LHCN-M2 (cell line): ENCODE measurements around the gene SHISA9. TPM values are rescaled to one million over a fixed set of nuclear protein-coding genes. Genes with fewer than 3 reads are reported as not detected.

Source experiments
- DNase-seq: peaks from one replicate; pipeline ENCODE4 v3.0.0-alpha.2; 2012; ENCODE audit warnings: low read depth
- total RNA-seq: library from RNA; depleted of rRNA; stranded (reverse); fragments of >200 nt; gene quantifications from 2 replicates; pipeline ENCODE4 v1.2.3, GENCODE V29; 2014

Gene SHISA9
- total RNA-seq, 1 experiment from 2014 or later = 14.6 TPM

DNA sequence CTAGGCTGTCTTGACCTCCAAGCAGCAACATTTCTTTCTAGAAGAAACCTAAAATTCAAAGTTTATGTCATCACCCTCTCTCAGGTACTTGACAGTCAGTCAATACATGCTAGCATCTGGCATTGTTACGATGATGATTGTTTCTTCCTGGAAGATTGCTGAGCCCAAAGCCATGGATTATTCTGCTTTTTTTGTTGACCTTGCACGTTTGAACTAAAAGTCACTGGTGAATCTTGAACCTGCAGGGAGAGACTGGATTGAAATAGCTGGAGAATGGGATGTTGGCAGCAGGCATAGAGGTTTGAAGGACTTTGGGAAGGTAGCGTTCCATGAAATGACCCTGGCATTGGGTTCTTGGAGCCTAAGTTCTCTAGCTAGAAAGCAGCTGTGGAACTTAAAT lies 42.9 kb downstream of the SHISA9 start:
- no peak for DNase-seq

DNA sequence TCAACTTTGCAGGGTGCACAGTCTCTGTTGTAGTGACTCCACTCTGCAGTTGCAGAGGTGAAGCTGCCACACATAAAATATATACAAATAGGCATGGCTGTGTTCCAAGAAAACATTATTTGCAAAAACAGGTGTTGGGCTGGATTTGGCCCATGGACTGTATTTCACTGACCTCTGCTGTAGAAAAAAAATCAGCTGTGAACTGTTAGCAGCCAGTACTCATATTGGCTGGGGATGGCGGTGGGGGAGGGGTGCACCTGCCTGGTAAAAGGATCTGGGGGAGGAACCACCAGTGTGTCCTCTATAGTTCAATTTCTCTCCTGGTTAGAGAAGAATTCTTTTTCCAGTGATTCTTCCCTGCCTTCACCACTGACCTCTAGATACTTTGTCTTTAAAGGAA lies 50.0 kb downstream of the SHISA9 start:
- peak; percentile 65 for DNase-seq

DNA sequence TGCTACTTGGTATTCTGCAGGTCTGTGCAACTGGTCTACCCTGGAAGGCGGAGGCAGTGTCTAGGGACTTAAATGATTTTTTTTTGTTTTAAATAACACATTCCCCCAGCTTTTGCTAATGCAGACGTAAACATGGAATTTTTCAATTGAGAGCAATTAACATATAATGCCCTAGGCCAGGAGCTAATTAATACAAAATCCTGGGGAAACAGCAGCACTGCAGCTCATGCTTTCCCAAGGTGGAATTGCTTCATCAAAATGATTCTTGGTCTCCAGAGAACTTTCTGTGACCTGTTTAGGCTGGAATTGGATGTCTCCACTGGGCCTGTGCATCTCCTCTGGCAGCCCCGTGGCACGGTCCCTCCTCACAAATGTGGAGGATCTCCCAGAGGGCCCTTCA lies 50.6 kb downstream of the SHISA9 start:
- DNase-seq = no peak

DNA sequence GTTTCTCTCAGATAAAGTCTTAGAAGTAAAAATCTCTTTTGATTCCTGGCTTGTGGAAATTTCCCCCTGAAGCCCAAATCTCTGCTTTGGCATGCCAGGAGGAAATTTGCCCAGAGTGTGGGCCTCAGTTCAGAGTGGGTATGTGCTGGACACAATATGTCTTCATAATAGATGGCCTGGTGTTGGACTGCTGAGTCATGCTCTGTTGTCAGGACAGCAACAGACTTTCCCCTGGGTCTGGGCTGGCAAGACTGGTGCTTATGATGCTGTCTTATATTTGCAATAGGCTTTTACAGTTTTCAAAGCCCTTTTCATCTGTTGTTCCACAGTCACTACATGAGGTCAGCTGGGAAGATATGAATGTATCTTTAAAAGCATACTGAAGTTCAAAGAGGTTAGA lies 57.0 kb downstream of the SHISA9 start:
- peak; percentile 41 for DNase-seq

DNA sequence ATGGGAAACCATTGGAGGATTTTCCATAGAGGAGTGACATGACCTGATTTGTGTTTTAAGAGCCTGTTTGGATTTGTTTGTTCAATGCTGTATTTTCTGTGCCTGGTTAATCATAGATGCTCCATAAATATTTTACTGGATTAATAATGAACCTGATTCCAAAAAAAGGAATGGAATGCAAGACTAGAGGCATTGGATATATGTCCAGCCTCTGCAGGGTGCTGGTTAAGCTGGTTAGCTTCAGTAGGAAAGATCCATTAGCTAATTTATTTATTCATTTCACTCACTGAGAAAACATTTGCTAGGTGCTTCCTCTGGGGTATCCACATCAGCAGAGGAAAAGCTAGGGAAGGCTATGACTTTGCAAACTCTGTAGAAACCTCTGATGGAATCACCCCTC lies 57.7 kb downstream of the SHISA9 start:
- no peak for DNase-seq

DNA sequence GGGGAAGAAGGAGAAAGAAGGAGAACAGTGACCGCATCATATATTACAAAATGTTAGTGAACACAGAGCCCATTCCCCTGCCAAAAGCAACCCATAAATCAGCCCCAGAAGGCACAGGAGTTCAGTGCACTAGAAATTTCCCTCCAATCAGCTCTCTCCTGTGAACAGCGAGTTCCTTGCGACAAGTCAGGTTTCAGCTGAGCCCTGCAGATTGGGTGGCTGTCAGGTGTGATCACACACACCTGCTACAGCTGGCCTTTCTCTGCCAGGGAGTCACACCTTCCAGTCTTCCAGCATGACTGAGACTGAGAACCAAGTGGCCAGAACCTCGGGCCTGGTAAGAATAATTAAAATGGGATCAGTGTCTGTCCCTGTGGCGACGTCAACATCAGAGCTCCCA lies 60.2 kb downstream of the SHISA9 start:
- no peak for DNase-seq

DNA sequence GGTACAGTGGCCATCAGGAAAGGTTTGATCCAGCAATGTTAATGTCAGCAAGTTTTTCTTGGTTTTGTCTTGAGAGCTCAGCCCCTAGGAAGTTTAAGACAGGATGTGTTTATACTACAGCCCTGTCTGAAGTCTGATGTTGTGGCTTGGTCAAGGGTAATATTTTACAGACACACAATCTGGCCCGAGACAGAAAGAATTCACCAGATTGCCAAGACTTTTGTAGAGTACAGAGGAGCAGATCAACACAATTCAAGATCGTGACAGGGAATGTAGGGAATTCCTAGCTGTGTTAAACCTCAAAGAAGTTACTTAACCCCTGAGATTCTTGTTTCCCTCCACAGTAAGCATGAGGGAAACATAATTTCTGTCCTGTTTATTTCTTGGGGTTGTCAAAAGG lies 63.1 kb downstream of the SHISA9 start:
- DNase-seq = no peak

DNA sequence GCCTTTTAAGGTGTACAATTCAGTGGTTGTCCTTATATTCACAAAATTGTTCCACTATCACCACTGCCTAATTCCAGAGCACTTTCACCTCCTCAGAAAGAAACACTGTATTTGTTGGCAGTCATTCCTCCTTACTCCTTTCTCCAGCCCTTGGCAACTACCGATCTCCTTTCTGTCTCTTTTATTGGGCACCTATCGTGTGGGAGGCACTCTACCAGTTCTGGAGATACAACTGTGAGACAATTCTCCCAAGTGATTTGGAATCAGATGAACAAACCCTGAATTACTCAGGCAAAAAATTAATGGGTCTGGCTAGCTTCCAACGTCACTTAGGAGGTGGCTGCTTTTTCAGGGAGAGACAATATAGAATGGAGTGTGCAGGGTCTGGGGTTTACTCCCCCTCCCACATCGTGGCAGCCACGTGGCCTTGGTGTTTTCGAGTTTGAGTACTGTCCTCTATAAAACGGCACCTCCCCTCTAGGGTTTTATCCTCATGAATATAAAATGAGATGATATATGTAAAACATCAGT lies 63.9 kb downstream of the SHISA9 start:
- no peak for DNase-seq

DNA sequence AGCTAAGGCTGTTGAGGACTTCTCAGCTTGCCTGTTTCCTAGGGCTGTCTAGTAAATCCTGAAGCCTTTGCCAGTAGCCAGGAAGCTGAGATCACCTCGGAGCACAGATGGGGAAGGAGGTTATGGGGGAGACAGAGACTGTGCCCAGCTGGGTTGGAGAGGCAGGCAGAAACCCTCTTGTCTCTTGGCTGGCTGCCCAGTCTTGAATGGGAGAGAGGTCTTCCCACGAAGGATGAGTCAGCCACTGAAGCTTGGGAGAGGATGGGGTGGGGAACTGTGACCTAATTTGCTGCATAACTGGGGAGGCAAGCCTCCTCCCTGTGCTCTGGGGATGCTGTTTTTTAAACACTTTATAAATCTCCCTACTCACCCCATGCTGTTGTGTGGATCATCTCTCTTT lies 69.8 kb downstream of the SHISA9 start:
- peak; percentile 98 for DNase-seq

DNA sequence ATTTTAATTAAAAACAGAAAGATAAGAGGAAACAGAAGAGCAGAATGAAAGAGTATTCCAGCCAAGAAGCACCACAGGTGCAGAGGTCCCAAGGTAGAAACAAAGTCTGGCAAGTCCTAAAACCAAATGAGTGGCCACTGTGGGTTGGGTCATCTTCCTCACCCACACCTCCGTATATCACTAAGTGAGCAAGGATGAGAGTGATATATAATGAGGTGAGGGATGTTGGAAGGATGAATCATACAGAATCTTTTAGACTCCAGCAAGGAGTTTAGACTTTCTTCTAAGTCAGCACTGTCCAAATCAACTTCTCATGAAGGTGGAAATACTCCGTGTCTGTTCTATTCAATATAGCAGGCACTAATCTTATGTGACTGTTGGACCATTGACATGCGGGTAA lies 70.8 kb downstream of the SHISA9 start:
- no peak for DNase-seq

DNA sequence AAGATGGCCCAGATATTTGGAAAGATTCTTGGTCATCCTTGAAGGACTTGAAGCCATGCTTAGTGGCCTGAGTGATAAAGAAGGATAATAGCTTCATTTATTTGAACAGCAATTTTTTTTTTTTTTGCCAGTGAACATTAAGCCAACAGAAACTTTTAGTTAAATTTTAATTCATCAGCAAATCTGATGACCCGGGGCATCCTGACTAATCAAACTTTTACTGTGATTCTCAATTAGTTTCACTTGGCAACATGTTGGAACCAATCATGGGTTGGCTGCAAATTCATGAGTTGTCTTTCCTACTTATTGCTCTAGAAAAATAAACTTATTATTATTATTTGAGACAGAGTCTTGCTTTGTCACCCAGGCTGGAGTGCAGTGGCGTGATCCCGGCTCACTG lies 74.4 kb downstream of the SHISA9 start:
- DNase-seq = no peak

DNA sequence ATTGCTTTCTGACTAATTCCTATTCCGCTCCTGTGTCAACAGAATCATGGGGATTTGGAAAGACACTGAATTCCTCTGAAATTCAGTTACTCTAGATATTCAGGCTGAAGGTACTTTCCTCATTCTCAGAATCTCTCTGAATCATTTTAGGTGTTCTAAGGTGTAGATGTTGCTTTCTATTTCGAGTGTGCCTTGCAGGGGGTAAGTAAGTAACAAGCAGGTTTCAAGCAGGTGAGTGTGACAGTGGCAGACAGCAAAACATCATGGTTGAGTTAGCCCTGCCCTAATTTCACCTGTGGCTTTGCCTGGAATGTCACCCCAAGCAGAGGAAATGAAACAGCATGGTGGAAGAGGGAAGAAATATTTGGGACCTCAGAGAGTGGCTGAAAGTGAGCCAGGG lies 75.1 kb downstream of the SHISA9 start:
- DNase-seq = no peak

DNA sequence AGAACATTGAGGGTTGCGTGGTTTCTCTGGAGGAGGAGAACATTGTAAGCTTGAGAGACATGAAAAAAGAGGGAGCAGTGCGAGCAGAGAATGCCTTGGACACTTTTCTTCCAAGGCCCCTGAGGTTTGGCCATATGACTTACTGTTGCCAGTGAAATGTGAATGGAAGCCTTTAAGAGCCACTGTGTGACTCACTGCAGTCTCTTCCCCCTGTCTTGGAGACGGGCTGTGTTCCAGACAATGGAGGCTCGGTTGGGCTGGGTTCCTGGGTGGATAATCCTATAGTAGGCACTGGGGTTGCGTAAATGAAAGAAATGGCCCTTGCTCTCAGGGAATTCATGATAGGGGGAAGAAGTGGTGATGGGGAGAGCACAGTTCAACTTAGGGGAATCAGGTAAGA lies 75.5 kb downstream of the SHISA9 start:
- peak; percentile 68 for DNase-seq

DNA sequence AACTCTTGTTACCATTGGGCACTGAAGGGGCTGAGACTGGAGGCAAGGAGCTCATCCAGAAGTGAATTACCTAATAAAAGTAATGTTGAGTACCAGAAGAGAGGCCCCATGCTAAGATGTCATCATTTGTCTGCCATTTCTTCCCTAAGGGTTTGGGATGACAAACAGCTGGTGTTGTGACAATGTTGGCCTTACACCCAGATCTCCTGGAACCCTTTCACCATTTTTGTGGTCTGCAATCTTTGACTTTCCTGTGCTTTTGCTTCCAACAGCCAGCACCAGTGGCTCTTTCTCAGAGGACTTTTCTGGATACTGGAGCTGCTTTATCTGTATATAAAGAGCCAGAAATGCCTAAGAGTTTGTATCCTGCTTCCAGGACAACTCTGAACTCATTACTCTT lies 84.1 kb downstream of the SHISA9 start:
- no peak for DNase-seq

DNA sequence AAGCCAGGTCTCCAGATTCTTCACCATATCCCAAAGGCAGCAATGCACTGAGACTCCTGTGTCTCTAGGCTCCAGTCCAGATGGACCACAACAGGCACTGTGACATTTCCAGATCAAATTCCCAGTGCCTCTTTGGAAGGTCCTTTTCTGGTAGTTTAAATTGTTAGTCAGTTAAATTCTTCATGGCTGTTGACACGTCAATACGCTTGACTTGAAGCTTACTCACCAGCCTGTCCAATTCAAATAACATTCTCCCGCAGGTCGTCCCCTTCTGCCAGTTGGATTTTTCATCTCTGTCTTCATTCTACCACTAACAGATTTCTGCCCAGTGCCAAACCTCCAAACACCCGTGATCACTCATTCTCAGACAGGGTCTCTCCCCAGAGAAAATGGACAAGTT lies 86.7 kb downstream of the SHISA9 start:
- peak; percentile 85 for DNase-seq

DNA sequence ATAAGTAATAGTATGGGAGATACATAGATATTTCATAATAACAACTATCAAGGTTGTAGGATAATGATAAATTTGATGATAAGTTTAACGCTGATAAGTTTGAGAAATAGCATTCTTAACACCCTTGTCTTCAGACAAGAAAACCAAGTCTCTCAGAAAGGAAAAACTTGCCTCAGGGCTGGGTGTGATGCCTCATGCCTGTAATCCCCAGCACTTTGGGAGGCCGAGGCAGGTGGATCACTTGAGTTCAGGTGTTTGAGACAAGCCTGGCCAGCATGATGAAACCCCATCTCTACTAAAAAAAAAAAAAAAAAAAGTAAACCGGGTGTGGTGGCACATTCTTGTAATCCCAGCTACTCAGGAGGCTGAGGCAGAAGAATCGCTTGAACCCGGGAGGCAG lies 90.7 kb downstream of the SHISA9 start:
- no peak for DNase-seq

DNA sequence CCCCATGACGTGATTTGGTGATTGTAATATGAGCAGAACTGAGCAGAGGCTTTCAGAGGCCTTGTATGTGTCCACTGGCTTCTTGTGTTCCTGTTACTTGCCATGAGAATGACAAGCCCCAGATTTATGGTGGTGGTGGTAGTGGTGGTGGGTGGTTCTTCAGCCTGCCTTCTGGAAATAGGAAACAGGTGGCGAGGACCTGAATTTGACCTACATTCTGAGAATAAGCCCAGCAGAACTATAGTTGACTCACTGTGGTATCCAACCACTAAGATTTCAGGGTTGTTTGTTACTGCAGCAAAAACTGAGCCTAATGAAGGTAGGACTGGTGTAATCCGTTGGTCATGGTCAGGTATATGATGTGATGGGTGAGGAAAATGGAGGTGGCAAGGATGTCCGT lies 93.0 kb downstream of the SHISA9 start:
- DNase-seq = peak; percentile 63

DNA sequence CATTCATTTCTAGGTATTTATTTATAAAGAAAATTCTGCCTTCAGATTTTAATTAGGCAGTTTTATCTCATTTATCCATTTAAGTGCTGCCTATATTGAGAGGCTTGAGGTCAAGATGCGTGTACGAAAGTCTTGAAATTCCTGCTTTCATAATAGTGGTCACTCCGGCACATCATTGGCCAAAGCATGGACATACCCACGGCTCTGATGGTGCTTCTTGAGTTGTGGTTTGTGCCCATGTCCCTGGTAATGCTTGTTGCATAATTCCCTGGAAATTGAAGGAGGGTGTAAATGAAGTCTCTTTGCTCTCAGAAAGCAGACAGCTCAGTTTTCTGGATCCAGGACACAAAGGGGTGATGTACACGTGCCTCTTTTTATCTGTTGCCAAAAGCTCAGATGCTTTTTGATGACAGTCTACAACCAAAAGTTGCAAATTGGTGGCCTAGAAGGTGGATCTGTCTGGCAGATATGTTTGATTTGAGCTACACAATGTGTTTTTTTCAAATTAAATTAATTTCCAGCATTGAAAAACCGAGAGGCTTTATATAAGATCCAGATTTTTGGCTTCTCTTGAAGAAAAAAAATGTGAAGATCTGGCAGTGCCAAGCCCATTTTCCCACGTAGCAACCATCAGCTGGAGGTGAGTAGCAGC lies 94.4 kb downstream of the SHISA9 start:
- no peak for DNase-seq

DNA sequence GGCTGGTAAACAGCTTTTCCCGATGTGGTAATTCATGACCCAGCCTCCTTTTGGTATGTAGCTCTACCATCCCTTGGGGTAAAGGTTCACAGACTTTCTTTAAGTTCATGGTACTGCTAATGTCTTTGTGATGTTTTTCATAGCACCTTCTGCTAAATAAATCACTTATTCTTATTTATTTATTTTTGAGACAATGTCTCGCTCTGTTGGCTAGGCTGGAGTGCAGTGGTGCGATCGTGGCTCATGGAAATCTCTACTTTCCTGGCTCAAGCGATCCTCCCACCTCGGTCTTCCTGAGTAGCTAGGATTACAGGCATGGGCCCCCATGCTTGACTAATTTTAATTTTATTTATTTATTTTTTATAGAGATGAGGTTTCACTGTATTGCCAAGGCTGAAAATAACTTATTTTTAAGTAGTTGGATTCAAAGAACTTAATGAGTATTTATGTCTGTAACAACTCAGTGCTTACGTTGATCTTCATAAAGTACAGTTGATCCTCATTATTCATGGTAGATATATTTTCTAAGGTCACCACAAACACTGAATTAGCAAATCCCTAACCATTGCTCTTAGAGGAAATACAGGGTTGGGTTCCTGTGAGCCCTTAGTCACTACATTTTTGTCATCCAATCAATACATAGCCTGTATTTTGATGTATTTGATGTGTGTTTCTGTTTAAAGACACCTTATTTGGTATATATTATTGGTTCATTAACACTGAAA lies 97.1 kb downstream of the SHISA9 start:
- DNase-seq = peak; percentile 79

DNA sequence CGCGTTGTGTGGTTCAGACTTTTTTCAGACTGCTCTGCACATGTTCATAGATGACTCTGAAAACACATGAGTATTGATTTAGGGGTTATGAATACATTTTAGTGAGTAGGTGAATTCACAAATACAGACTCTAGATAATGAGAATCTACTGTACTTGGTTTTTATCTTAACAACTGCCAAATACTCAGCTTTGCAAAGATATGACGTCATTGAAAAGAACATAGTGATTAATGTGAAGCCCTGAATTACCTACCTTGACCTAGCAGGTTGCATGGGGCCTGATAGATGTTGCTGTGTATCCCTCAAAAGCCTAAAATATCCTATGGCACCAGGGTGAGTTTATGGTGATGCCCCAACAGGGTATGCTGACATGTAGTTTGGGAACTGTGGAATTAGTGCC lies 98.0 kb downstream of the SHISA9 start:
- no peak for DNase-seq

DNA sequence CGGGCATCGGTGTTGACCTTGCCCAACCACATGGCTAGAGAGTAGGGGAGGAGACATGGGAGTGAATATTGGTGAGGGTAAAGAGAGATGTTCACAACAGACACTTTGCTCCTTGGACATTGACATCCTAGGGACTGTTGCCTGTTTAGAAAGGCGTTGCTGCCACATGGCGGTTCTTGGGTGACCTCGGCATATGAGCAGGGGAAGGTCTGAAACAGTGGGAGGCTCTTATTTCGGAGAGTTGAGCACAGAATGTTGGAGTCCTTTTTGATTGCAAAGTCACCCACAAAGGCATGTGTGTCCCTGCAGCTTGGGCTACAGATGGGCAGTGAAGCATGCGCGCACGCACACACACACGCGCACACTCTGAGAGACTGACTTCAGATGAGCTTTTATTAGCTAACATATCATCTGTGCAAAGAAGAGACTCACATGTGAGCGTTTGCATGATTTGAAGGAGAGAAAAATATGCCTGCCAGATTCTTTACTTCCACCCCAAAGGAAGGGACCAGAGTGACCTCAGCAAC lies 104.4 kb downstream of the SHISA9 start:
- no peak for DNase-seq

DNA sequence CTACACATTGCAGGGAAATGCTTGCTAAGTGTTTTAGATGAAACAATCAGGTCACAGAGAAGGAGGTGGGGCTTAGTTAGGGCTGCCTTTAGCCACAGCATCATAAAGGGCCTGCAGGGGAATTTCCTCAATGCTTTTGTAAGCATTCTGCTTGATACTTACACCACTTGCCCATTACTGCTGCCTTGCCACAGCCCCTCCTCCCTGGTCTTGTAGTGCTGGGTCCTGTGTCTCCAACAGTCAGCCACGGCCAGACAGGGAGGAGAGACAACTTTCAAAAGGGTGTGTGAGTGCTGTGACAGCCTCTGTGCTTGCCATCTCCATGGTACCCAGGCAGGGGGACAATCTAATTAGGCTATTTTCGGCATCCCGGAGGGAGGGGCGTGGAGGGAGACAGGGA lies 111.2 kb downstream of the SHISA9 start:
- DNase-seq = no peak

DNA sequence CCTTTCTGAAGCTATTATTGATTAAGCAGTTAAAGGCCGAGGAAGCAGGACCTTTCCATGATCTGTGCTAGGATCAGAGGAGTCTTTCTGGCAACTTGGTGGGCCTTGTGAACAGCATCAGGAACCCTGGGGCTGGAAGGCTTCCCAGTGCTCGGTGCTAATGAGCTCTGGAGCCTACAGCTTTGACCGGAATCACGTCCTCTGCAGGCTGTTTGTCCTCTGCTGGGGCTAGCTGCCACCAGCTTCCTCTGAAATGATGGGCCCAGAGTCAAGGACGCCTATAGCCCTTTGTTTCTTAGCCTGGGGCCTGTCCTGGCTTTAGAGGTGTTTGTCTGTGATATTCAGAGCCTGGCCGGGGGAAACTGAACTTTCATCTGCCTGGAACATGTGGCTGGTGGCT lies 111.6 kb downstream of the SHISA9 start:
- DNase-seq = no peak
